ENCODE measurements around the gene PAM16.

Gene PAM16

GRCh38 chr16:4332083-4332482 lies 19.0 kb downstream of the PAM16 start:
- no peaks in the 10 kb centered on the region for H3K27me3 Mint-ChIP-seq (ENCODE audit: low read depth)
- H3K9me3 Mint-ChIP-seq = no peaks in the 10 kb centered on the region
- no peak for TF ChIP-seq CTCF (IDR thresholded peaks at IDR 0.05; ENCODE audit: unreplicated experiment in 3 of 3)
- peaks cover 15% of the 10 kb centered on the region for H3K36me3 Mint-ChIP-seq (ENCODE audit: low read depth)
- H3K4me3 Mint-ChIP-seq = no peak overlapping the region
- H3K27ac Mint-ChIP-seq = no peak overlapping the region
- H3K4me1 Mint-ChIP-seq = peaks cover 16% of the 10 kb centered on the region

DNA sequence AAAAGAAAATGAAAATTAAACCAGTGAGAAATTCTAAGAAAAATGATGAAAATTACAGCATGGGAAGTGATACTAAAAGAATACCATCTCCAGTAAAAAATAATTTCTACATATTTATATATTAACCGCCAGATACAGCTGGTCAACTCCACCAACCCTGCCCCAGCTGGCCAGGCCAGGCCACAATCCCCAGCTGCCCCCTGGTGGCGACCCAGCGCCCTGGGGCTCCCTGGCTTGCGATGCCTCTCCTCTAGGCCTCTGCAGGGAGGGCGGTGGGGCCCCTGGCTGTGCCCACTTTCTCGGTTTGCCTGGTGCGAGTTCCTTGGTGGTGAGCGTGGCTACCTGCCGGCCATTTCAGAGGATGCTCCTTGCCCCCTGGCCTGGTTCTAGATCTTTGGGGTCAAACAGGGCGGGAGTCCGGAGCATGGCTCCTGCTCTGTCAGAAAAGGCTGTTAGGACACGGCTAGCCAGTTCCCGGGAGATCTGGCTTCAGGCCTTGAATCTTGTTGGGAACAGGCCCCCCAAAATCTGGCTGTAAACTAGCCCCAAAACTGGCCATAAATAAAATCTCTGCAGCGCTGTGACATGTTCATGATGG lies 20.7 kb downstream of the PAM16 start:
- peaks cover 16% of the 10 kb centered on the region for H3K4me1 Mint-ChIP-seq
- H3K36me3 Mint-ChIP-seq (ENCODE audit: low read depth) = peaks cover 8% of the 10 kb centered on the region
- TF ChIP-seq CTCF (IDR thresholded peaks at IDR 0.05; ENCODE audit: unreplicated experiment in 3 of 3) = peak; percentile 82 to 93 (median 90)
- no peak overlapping the region for H3K4me3 Mint-ChIP-seq
- H3K27ac Mint-ChIP-seq = no peak overlapping the region
- H3K9me3 Mint-ChIP-seq = no peaks in the 10 kb centered on the region
- no peaks in the 10 kb centered on the region for H3K27me3 Mint-ChIP-seq (ENCODE audit: low read depth)

- no peaks in the 10 kb centered on the region for H3K27me3 Mint-ChIP-seq (ENCODE audit: low read depth)
- no peaks in the 10 kb centered on the region for H3K9me3 Mint-ChIP-seq
- H3K4me3 Mint-ChIP-seq = peak overlapping the region; percentile 21 to 55 (median 34)
- peaks cover 3% of the 10 kb centered on the region for H3K36me3 Mint-ChIP-seq (ENCODE audit: low read depth)
- no peak for TF ChIP-seq CTCF (IDR thresholded peaks at IDR 0.05; ENCODE audit: unreplicated experiment in 3 of 3)
- peaks cover 23% of the 10 kb centered on the region for H3K4me1 Mint-ChIP-seq
- H3K27ac Mint-ChIP-seq = peak overlapping the region; percentile 13 to 74 (median 71)
These were observed 22.0 kb downstream of the PAM16 start for GRCh38 chr16:4328782-4329775.

- no peaks in the 10 kb centered on the region for H3K9me3 Mint-ChIP-seq
- peaks cover 23% of the 10 kb centered on the region for H3K4me1 Mint-ChIP-seq
- H3K4me3 Mint-ChIP-seq = peak overlapping the region; percentile 49 to 76 (median 55)
- peak overlapping the region; percentile 64 to 81 (median 78) for H3K27ac Mint-ChIP-seq
- no peaks in the 10 kb centered on the region for H3K27me3 Mint-ChIP-seq (ENCODE audit: low read depth)
- H3K36me3 Mint-ChIP-seq (ENCODE audit: low read depth) = no peaks in the 10 kb centered on the region
- peak; percentile 62 to 66 (median 63) for TF ChIP-seq CTCF (IDR thresholded peaks at IDR 0.05; ENCODE audit: unreplicated experiment in 3 of 3)
These were observed 22.9 kb downstream of the PAM16 start for GRCh38 chr16:4328046-4328781.

DNA sequence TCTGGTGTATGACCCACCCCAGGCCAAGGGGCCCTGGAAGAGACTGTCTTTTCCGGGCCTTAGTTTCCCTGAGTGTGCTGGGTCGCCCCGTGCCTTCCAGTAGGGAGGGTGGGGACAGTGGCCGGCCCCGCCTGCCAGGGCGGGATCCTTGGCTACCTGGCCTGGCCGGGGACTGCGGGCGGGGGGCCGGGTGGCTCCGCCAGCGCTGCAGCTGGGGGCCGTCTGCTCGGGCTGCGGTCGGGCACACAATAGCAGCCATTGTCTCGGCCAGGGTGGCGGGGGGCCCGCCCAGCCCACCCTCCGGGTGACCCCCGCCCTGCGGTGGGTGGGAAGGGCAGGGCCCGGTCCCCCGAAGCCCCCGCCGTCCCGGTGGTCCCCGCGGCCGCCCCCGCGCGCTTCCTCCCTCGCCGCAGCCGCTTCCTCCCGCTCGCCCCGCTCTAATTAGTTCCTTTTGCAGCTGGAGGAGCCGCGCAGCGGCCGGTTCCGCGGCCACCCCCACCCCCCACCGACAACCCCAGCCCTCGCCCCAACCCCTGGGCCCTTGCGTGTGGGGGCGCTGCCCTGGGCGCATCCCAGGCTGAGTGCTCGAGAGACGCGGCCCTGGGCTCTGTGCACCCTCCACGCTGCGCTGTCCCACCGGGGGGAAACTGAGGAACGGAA lies 23.6 kb downstream of the PAM16 start:
- H3K4me1 Mint-ChIP-seq = peaks cover 23% of the 10 kb centered on the region
- no peak for TF ChIP-seq CTCF (IDR thresholded peaks at IDR 0.05; ENCODE audit: unreplicated experiment in 3 of 3)
- H3K36me3 Mint-ChIP-seq (ENCODE audit: low read depth) = no peaks in the 10 kb centered on the region
- no peaks in the 10 kb centered on the region for H3K27me3 Mint-ChIP-seq (ENCODE audit: low read depth)
- no peak overlapping the region for H3K27ac Mint-ChIP-seq
- peak overlapping the region in 2 of 3 experiments; percentile 31 to 54 for H3K4me3 Mint-ChIP-seq
- H3K9me3 Mint-ChIP-seq = no peaks in the 10 kb centered on the region
